Sigmoid colon (tissue), 7 donors: ENCODE measurements around the gene LGALSL. TPM values are rescaled to one million over a fixed set of nuclear protein-coding genes. Genes with fewer than 3 reads are reported as not detected.
A peak's percentile ranks its signal among the peaks of the same experiment; 100 is the strongest.

Source experiments
- DNase-seq: peaks from one replicate; pipeline ENCODE4 v3.0.0-alpha.2; 2019
- H3K27ac ChIP-seq, 4 donors: fragments of 200-600 bp; sonication (generic); one replicate each; pipeline ENCODE4 v1.5.1; 2016 to 2019; ENCODE audit warnings: mild to moderate bottlenecking in 1 of 4
- H3K27me3 ChIP-seq, 3 donors: fragments of 200-600 bp; sonication (generic); one replicate each; pipeline ENCODE4 v1.5.1; 2019; ENCODE audit warnings: mild to moderate bottlenecking in 1 of 3
- H3K36me3 ChIP-seq, 4 donors: fragments of 200-600 bp; sonication (generic); one replicate each; pipeline ENCODE4 v1.5.1; 2016 to 2019
- H3K4me1 ChIP-seq, 4 donors: fragments of 200-600 bp; sonication (generic); one replicate each; pipeline ENCODE4 v1.5.1; 2017 to 2019
- H3K4me3 ChIP-seq, 4 donors: fragments of 200-600 bp; sonication (generic); one replicate each; pipeline ENCODE4 v1.5.1; 2017 to 2019; ENCODE audit warnings: mild to moderate bottlenecking in 2 of 4, moderate library complexity in 1 of 4
- H3K9me3 ChIP-seq, 4 donors: fragments of 200-600 bp in 3 of 4; sonication (generic) in 3 of 4; one replicate each; pipeline versions ENCODE4 v1.5.1 to v1.6.1; 2013 to 2019
- CTCF ChIP-seq, 4 experiments: fragments of 450-650 bp in 3 of 4; fragments of 200-600 bp in 1 of 4; IDR thresholded peaks; one replicate each; pipeline ENCODE4 v1.5.1; 2016 to 2019; ENCODE audit warnings: antibody characterized with exemption in 4 of 4, mild to moderate bottlenecking in 3 of 4, moderate library complexity in 2 of 4
- EP300 ChIP-seq, 4 donors: sonication (generic); formaldehyde crosslinking; IDR thresholded peaks; one replicate each; pipeline ENCODE4 v1.6.1; 2017; ENCODE audit warnings: antibody characterized with exemption in 4 of 4
- POLR2A ChIP-seq, 2 donors: fragments of 450-650 bp; IDR thresholded peaks; one replicate each; pipeline ENCODE4 v1.6.1; 2016; ENCODE audit warnings: antibody characterized with exemption in 2 of 2, mild to moderate bottlenecking in 2 of 2, moderate library complexity in 2 of 2
- POLR2AphosphoS5 ChIP-seq, 4 donors: sonication (generic); formaldehyde crosslinking; IDR thresholded peaks; one replicate each; pipeline ENCODE4 v1.6.1; 2017; ENCODE audit warnings: antibody characterized with exemption in 4 of 4
- WGBS, 2 donors: extraction: QIAGEN DNeasy Blood & Tissue Kit; methylation state at CpG; one replicate each; pipeline ENCODE4 v1.1.7; 2013; 5-methylcytosine and 5-hydroxymethylcytosine counted together
- intact Hi-C: fragments of 100-400 bp; cut with DNase I; formaldehyde crosslinking; loops from one replicate; pipeline ENCODE4 v1.15.1; 2023
- polyA plus RNA-seq, 3 donors: library from polyadenylated mRNA; stranded (reverse); fragments of 200-250 nt; gene quantifications; one replicate each; pipeline ENCODE4 v1.2.3, GENCODE V29; 2013
- total RNA-seq, 4 donors: library from RNA; depleted of rRNA; stranded (reverse); fragments of >200 nt; gene quantifications; one replicate each; pipeline ENCODE4 v1.1.0, GENCODE V29; 2016
- donor health status: healthy with polysubstance abuse.
- donor health status: Bipolar disorder and iron deficiency.
- donor health status: healthy.

The LGALSL gene
- total and polyA plus RNA-seq, 7 donors: 7.1 to 36.0 (median 10.4) TPM

DNA sequence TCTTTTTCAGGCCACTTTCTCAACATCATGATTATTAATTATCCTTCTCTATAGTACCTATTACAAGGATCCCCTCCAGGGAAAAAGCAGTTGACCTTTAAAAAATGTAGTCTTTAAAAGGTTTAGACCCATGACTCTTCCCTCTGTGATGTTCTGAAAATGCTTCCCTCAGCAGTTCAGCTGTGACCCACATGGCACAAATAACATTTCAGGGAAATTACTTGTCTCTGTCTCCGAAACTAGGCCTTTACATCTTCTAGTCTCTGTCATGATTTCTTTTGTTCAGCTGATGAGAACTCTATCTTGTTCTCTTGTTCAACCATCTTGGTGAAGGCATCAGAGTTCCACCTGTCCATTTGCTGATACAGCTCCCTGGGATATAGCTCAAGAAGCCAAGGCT is 28.3 kb downstream of the LGALSL start:
- no peaks in the 10 kb centered on the region for H3K9me3 ChIP-seq
- peaks cover 0 to 12% (median 11%) of the 10 kb centered on the region in 4 donors for H3K4me1 ChIP-seq
- no peak overlapping the region for H3K27ac ChIP-seq
- no peak overlapping the region for H3K4me3 ChIP-seq
- H3K36me3 ChIP-seq: no peaks in the 10 kb centered on the region
- H3K27me3 ChIP-seq: no peaks in the 10 kb centered on the region
- no peak for DNase-seq
- 88 to 90% methylated on average over 1 of the region's 1 CpG for WGBS, 2 donors
- intact Hi-C loops: no loop called here
- TF ChIP-seq CTCF (IDR thresholded peaks at IDR 0.05) (no peak), POLR2AphosphoS5 (IDR thresholded peaks at IDR 0.05) (no peak), EP300 (IDR thresholded peaks at IDR 0.05) (no peak), POLR2A (IDR thresholded peaks at IDR 0.05) (no peak)

DNA sequence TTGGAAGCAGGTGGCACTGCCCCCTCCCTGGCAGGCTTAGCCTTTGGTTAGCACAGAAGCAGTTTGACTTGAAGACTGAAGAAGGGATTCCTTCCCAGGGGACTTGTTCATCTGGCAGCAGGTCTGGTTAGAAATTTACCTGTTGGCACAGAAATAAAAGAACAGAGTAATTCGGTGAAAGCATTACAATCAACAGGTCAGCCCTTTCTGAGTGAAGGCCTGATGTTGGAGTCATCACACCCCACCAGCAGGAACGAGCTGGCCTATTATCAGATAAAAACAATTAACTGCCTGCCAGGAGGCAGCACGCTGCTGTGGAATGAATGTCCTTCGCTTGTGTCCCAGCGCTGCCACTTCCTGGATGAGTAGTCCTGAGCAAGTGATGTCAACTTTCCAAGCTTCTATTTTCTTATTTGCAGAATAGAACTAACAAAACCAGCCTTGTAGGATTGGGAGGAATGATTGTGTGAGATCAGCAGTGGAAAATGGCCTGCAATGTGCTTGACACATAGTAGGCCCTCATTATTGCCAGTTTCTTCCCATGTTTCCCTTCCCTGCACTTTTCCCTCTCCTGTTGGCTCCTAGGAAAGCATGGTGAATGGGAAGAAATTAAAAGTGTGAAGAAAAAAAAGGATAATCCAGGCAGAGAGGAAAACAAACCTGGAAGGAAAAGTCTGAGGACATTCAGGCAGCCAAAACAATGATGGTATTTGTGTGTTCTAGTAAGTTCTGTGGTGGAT is 29.0 kb downstream of the LGALSL start:
- intact Hi-C loops: no loop called here
- DNase-seq: no peak
- peaks cover 0 to 12% (median 11%) of the 10 kb centered on the region in 4 donors for H3K4me1 ChIP-seq
- no peaks in the 10 kb centered on the region for H3K36me3 ChIP-seq
- no peak for TF ChIP-seq POLR2AphosphoS5 (IDR thresholded peaks at IDR 0.05)
- no peak for TF ChIP-seq CTCF (IDR thresholded peaks at IDR 0.05)
- no peak for TF ChIP-seq EP300 (IDR thresholded peaks at IDR 0.05)
- TF ChIP-seq POLR2A (IDR thresholded peaks at IDR 0.05): no peak
- H3K27me3 ChIP-seq: no peaks in the 10 kb centered on the region
- H3K4me3 ChIP-seq: no peak overlapping the region
- no peaks in the 10 kb centered on the region for H3K9me3 ChIP-seq
- H3K27ac ChIP-seq: no peak overlapping the region
- 15 to 59% methylated on average over 5 of the region's 5 CpGs for WGBS, 2 donors

- TF ChIP-seq POLR2A (IDR thresholded peaks at IDR 0.05): no peak
- TF ChIP-seq EP300 (IDR thresholded peaks at IDR 0.05): no peak
- TF ChIP-seq CTCF (IDR thresholded peaks at IDR 0.05): no peak
- no peak for TF ChIP-seq POLR2AphosphoS5 (IDR thresholded peaks at IDR 0.05)
- 57 to 71% methylated on average over 4 of the region's 4 CpGs for WGBS, 2 donors
- no peak for DNase-seq
These were observed 31.4 kb downstream of the LGALSL start for GRCh38 chr2:64485331-64485730.

GRCh38 chr2:64485961-64486360 is 32.0 kb downstream of the LGALSL start:
- H3K36me3 ChIP-seq: no peaks in the 10 kb centered on the region
- TF ChIP-seq EP300 (IDR thresholded peaks at IDR 0.05) (no peak), POLR2AphosphoS5 (IDR thresholded peaks at IDR 0.05) (no peak), CTCF (IDR thresholded peaks at IDR 0.05) (no peak), POLR2A (IDR thresholded peaks at IDR 0.05) (no peak)
- no peaks in the 10 kb centered on the region for H3K9me3 ChIP-seq
- no peaks in the 10 kb centered on the region for H3K27me3 ChIP-seq
- no peak overlapping the region for H3K4me3 ChIP-seq
- WGBS, 2 donors: 17 to 60% methylated on average over 8 of the region's 8 CpGs
- intact Hi-C loops: loop anchor here (5.0 kb wide), 1 partner anchor 34 kb away; the partner anchor contains the start of gene LGALSL
- DNase-seq: peak; percentile 64
- H3K4me1 ChIP-seq: peaks cover 0 to 16% (median 13%) of the 10 kb centered on the region in 4 donors
- H3K27ac ChIP-seq: no peak overlapping the region

More at GRCh38 chr2:64485331-64485730, 31.4 kb downstream of the LGALSL start:
- no peaks in the 10 kb centered on the region for H3K27me3 ChIP-seq
- intact Hi-C loops: loop anchor here (5.0 kb wide), 1 partner anchor 33 kb away; the partner anchor contains the start of gene LGALSL
- no peaks in the 10 kb centered on the region for H3K9me3 ChIP-seq
- H3K27ac ChIP-seq: no peak overlapping the region
- no peak overlapping the region for H3K4me3 ChIP-seq
- H3K36me3 ChIP-seq: no peaks in the 10 kb centered on the region
- peaks cover 0 to 16% (median 13%) of the 10 kb centered on the region in 4 donors for H3K4me1 ChIP-seq
